GM12875 (cell line): Measurements from ENCODE around the gene TIMM22.

Experiments used
- H3K4me3 ChIP-seq: one replicate; pipeline ENCODE4 v1.5.1; 2011; ENCODE audit warnings: low read depth, low read length, control low read depth
- TF ChIP-seq, protein P1 (sequence below): IDR thresholded peaks from 2 replicates; pipeline ENCODE4 v1.5.1; 2011; ENCODE audit warnings: low read depth, mild to moderate bottlenecking, control low read depth, inconsistent platforms, low read length, moderate library complexity, borderline replicate concordance; ENCODE audit not compliant: insufficient read depth

TIMM22 gene

DNA sequence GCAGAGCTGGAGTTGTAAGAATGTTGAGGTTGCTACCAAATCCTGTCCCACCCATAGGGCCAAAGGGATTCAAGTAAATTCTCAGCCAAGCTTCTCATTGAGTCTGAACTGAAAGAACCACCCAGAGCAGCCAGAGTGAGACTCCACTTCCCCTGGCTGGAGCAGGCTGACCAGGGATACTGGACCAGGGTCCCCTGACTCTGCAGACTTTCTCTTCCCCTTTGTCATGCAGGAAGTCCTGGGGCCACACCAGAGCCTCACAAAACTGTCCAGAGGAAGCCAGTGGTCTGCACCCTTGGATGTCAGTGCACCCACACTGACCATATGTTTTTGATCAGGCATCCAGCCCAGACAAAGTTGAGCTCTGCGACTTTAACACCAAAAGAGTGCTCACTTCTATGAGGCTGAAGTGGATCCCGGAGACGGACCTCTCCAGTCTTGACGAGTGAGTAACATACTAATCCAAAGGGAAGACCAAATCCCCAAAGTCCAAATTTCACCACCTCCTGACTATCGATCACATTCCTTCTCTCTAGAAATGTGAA lies 21.5 kb upstream of the TIMM22 start:
- H3K4me3 ChIP-seq: no peak overlapping the region
- TF ChIP-seq, protein P1, sequence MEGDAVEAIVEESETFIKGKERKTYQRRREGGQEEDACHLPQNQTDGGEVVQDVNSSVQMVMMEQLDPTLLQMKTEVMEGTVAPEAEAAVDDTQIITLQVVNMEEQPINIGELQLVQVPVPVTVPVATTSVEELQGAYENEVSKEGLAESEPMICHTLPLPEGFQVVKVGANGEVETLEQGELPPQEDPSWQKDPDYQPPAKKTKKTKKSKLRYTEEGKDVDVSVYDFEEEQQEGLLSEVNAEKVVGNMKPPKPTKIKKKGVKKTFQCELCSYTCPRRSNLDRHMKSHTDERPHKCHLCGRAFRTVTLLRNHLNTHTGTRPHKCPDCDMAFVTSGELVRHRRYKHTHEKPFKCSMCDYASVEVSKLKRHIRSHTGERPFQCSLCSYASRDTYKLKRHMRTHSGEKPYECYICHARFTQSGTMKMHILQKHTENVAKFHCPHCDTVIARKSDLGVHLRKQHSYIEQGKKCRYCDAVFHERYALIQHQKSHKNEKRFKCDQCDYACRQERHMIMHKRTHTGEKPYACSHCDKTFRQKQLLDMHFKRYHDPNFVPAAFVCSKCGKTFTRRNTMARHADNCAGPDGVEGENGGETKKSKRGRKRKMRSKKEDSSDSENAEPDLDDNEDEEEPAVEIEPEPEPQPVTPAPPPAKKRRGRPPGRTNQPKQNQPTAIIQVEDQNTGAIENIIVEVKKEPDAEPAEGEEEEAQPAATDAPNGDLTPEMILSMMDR: no peak

DNA sequence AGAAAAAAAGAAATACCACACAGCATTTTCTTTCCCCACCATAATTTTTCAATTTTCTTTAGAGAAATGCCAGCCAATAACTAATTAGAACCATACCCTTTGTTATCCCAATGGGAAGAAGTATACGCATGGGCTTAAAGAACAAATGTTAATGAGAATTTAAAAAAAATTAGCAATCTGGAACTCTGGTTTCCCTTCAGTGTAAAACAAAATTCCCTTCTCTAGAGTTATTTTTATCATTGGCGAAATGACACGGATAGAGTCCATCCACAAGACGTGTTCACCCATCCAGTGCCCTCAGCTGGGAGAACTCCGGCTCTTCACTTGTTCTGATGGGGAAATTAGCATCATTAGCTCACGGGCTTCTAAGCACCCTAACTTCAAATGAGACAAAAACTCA lies 20.6 kb upstream of the TIMM22 start:
- TF ChIP-seq, protein P1: no peak
- H3K4me3 ChIP-seq: no peak overlapping the region

DNA sequence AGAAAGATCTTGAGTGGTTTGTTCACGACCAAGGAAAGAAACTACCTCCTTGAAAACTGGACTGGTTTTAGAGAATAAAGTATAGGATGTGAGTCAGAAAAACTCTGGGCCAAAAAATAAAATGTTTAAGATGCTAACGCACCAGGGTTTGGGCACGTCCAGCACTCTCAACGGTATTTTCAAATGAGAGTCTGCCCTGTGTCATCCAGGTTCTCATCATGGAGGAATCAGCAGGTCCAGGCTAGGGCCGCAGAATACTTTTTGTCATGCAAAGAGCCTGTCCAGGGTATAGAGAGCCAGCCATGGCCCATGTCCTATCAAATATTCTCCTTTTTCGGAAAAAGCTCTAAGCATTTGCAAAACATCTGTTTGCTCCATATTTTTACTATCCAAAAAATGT lies 19.8 kb upstream of the TIMM22 start:
- TF ChIP-seq, protein P1: no peak
- no peak overlapping the region for H3K4me3 ChIP-seq

DNA sequence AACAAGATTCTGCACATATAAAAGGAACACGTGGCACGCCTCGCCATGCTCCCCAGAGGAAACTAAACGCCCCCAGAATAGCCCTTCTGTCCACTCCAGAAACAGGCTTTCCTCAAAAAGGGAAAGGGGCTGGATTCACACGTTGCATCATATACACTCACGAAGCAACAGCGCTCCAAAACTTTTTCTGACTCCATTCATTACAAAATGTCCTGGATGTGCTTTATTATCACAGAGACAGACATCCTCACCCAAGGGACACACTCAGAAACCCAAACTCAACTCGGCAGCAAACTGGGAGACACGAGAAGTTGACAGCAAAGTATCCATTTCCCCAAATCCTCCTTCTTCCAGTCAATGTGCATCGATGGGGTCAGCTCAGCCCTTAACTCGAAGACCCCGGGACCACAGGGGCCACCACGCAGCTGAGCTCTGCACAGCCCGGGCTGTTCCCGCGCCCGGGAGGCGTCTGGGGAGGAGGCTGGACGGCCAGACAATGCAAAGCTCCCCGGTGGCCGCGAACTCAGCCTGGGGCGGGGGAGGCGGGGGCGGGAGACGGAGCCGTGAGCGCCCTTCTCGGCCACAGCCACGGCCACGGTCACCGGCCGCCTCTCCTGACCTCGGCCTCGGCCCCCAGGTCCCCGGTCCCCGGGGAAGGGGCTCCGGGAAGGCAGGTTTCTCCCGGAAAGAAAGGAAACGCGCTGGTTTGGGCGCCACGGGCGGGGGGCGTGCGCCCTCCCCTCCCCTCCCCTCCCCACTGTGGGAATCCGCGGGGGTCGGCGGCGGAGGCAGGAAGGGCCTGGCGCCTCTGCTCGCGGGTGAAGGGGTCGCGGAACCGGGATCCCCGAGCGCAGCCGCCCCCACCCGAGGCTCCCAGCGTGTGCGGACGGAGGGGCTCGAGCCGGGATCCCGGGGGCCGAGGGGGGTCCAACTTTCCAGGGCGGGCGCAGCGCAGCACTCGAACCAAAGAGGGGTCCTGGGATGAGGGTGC lies 18.5 kb upstream of the TIMM22 start:
- H3K4me3 ChIP-seq: no peak overlapping the region
- TF ChIP-seq, protein P1: no peak

DNA sequence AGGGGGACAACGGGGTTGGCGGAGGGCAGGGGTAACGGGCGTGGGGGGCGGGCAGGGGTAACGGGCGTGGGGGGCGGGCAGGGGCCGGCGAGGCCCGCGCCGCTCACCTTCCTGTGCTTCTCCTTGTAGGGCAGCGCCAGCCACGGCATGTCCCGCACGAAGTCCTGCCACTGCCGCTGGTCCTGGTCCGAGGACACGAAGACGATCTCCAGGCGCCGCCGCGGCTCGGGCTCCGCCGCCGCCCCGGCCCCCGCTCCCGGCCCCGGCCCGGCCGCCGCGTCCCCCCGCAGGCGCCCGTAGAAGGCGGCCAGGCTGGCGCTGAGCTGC lies 17.8 kb upstream of the TIMM22 start:
- peak overlapping the region; percentile 57 for H3K4me3 ChIP-seq
- TF ChIP-seq, protein P1: no peak

DNA sequence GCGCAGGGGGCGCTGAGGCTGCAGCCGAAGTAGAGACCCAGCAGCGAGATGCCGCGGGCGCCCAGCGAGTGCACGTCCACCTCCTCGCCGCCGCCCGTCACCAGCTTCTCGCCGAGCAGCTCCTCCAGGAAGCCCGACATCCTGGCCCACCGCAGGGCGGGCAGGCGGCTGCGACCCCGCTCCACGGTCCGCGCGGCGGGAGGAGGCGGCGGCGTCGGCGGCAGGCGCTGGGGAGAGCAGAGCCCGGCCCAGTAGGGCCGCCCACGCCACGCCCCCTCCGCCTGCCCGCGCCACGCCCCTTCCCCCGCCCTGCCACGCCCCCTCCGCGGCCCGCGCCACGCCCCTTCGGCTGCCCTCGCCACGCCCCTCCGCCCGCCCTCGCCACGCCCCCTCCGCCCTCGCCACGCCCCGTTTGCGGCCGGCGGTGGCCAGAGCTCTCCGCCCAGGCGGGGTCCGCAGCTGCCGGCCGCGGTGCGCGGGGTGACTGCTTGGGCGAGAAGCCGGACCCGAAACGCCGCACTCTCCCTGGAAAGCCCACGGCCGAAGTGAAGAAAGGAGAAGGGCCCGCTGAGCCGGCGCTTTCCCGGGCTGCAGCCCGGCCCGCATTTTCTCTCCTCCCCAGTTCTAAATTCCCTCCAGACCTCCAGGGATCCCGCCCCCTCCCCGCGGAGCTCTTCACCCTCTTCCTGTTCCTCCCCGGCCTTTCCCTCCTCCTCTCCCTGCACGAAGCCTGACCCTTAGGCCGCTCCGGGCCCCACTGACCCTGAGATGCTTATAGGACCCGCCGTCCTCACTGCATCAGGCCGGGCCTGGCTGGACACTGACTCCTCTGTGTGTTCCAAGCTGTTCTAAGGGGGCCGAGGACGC lies 17.2 kb upstream of the TIMM22 start, which contains the start of gene NXN:
NXN (minus strand) TSS at position 238 of the 867 bp plus-strand sequence.
- TF ChIP-seq, protein P1: peak; percentile 34
- H3K4me3 ChIP-seq: peak within 1 kb of the TSS; percentile 57
